Activated T-helper 2 cell treated with anti-CD3 and anti-CD28 coated beads, Interferon-gamma antibody, Interleukin-2, Interleukin-4, amounts not matched to agents 10 μg/mL and 5 μg/mL and 100 μg/mL, durations not matched to agents 14 hours and 24 hours and 36 hours (primary cell): Measurements from ENCODE around the gene CHIT1. TPM values are rescaled to one million over a fixed set of nuclear protein-coding genes. Genes with fewer than 3 reads are reported as not detected.

Experiments
- DNase-seq: peaks from one replicate; pipeline ENCODE4 v3.0.0; 2021; ENCODE audit warnings: low spot score
- H3K27ac Mint-ChIP-seq: one replicate; pipeline ENCODE4 v1.8.0; 2021; ENCODE audit warnings: mixed read lengths
- H3K27me3 Mint-ChIP-seq: one replicate; pipeline ENCODE4 v1.8.0; 2021; ENCODE audit warnings: low read depth, mixed read lengths
- H3K36me3 Mint-ChIP-seq: one replicate; pipeline ENCODE4 v1.8.0; 2021; ENCODE audit warnings: low read depth, mixed read lengths
- H3K4me1 Mint-ChIP-seq: one replicate; pipeline ENCODE4 v1.8.0; 2021; ENCODE audit warnings: low read depth, mixed read lengths
- H3K4me3 Mint-ChIP-seq: one replicate; pipeline ENCODE4 v1.8.0; 2021; ENCODE audit warnings: low read depth, mild to moderate bottlenecking, moderate library complexity, mixed read lengths
- H3K9me3 Mint-ChIP-seq: one replicate; pipeline ENCODE4 v1.8.0; 2021; ENCODE audit warnings: mixed read lengths
- intact Hi-C: fragments of 100-400 bp; cut with micrococcal nuclease; formaldehyde crosslinking; loops from one replicate; pipeline ENCODE4 v1.15.1; 2023
- total RNA-seq: library from RNA; stranded (reverse); gene quantifications from 2 replicates; pipeline ENCODE4 v1.2.3, GENCODE V29; 2022

The CHIT1 gene
- total RNA-seq, 1 donor from 2014 or later, result 0.09 TPM

GRCh38 chr1:203207751-203208150 lies 21.7 kb downstream of the CHIT1 start:
- Mint-ChIP-seq H3K9me3 (no peaks in the 10 kb centered on the region), H3K27me3 (peaks cover 22% of the 10 kb centered on the region), H3K4me1 (no peaks in the 10 kb centered on the region), H3K27ac (no peak overlapping the region), H3K4me3 (no peak overlapping the region), H3K36me3 (no peaks in the 10 kb centered on the region)
- intact Hi-C loops, result no loop called here
- no peak for DNase-seq

- H3K4me1 Mint-ChIP-seq, result no peaks in the 10 kb centered on the region
- H3K27ac Mint-ChIP-seq, result no peak overlapping the region
- H3K9me3 Mint-ChIP-seq, result no peaks in the 10 kb centered on the region
- intact Hi-C loops, result no loop called here
- H3K4me3 Mint-ChIP-seq, result no peak overlapping the region
- H3K36me3 Mint-ChIP-seq, result no peaks in the 10 kb centered on the region
- DNase-seq, result no peak
- H3K27me3 Mint-ChIP-seq, result peaks cover 19% of the 10 kb centered on the region
Observed at GRCh38 chr1:203206129-203206687, 23.3 kb downstream of the CHIT1 start.

- Mint-ChIP-seq H3K27me3 (peaks cover 25% of the 10 kb centered on the region), H3K4me3 (no peak overlapping the region), H3K27ac (no peak overlapping the region), H3K9me3 (no peaks in the 10 kb centered on the region), H3K36me3 (no peaks in the 10 kb centered on the region), H3K4me1 (no peaks in the 10 kb centered on the region)
- no peak for DNase-seq
- intact Hi-C loops, result no loop called here
Observed at GRCh38 chr1:203204756-203205155, 24.7 kb downstream of the CHIT1 start.

GRCh38 chr1:203202431-203203245 lies 26.8 kb downstream of the CHIT1 start:
- H3K9me3 Mint-ChIP-seq, result no peaks in the 10 kb centered on the region
- peaks cover 21% of the 10 kb centered on the region for H3K27me3 Mint-ChIP-seq
- no peaks in the 10 kb centered on the region for H3K4me1 Mint-ChIP-seq
- H3K27ac Mint-ChIP-seq, result no peak overlapping the region
- intact Hi-C loops, result no loop called here
- no peak for DNase-seq
- H3K4me3 Mint-ChIP-seq, result no peak overlapping the region
- no peaks in the 10 kb centered on the region for H3K36me3 Mint-ChIP-seq

GRCh38 chr1:203201516-203202205 lies 27.8 kb downstream of the CHIT1 start:
- H3K27me3 Mint-ChIP-seq, result peaks cover 22% of the 10 kb centered on the region
- no peaks in the 10 kb centered on the region for H3K4me1 Mint-ChIP-seq
- H3K4me3 Mint-ChIP-seq, result no peak overlapping the region
- intact Hi-C loops, result no loop called here
- no peak overlapping the region for H3K27ac Mint-ChIP-seq
- H3K9me3 Mint-ChIP-seq, result no peaks in the 10 kb centered on the region
- no peaks in the 10 kb centered on the region for H3K36me3 Mint-ChIP-seq
- DNase-seq, result no peak

- intact Hi-C loops, result no loop called here
- Mint-ChIP-seq H3K9me3 (no peaks in the 10 kb centered on the region), H3K4me1 (no peaks in the 10 kb centered on the region), H3K27ac (no peak overlapping the region), H3K36me3 (no peaks in the 10 kb centered on the region), H3K27me3 (peaks cover 22% of the 10 kb centered on the region), H3K4me3 (no peak overlapping the region)
- DNase-seq, result no peak
Observed at GRCh38 chr1:203200916-203201315, 28.6 kb downstream of the CHIT1 start.

GRCh38 chr1:203199816-203200571 lies 29.5 kb downstream of the CHIT1 start:
- DNase-seq, result no peak
- Mint-ChIP-seq H3K27ac (no peak overlapping the region), H3K4me3 (no peak overlapping the region), H3K4me1 (no peaks in the 10 kb centered on the region), H3K27me3 (peaks cover 22% of the 10 kb centered on the region), H3K36me3 (no peaks in the 10 kb centered on the region), H3K9me3 (no peaks in the 10 kb centered on the region)
- intact Hi-C loops, result no loop called here

- Mint-ChIP-seq H3K27me3 (peaks cover 21% of the 10 kb centered on the region), H3K4me3 (no peak overlapping the region), H3K9me3 (no peaks in the 10 kb centered on the region), H3K27ac (no peak overlapping the region), H3K36me3 (no peaks in the 10 kb centered on the region), H3K4me1 (no peaks in the 10 kb centered on the region)
- intact Hi-C loops, result no loop called here
- no peak for DNase-seq
Observed at GRCh38 chr1:203199481-203199815, 30.0 kb downstream of the CHIT1 start.

- intact Hi-C loops, result no loop called here
- Mint-ChIP-seq H3K9me3 (no peaks in the 10 kb centered on the region), H3K4me1 (no peaks in the 10 kb centered on the region), H3K4me3 (no peak overlapping the region), H3K27ac (no peak overlapping the region), H3K36me3 (no peaks in the 10 kb centered on the region), H3K27me3 (peaks cover 19% of the 10 kb centered on the region)
- no peak for DNase-seq
Observed at GRCh38 chr1:203199002-203199401, 30.5 kb downstream of the CHIT1 start.

GRCh38 chr1:203197625-203198024 lies 31.8 kb downstream of the CHIT1 start:
- intact Hi-C loops, result no loop called here
- H3K9me3 Mint-ChIP-seq, result no peaks in the 10 kb centered on the region
- H3K36me3 Mint-ChIP-seq, result no peaks in the 10 kb centered on the region
- H3K27ac Mint-ChIP-seq, result no peak overlapping the region
- H3K27me3 Mint-ChIP-seq, result peaks cover 12% of the 10 kb centered on the region
- no peak overlapping the region for H3K4me3 Mint-ChIP-seq
- no peak for DNase-seq
- H3K4me1 Mint-ChIP-seq, result no peaks in the 10 kb centered on the region

- H3K4me1 Mint-ChIP-seq, result no peaks in the 10 kb centered on the region
- no peak for DNase-seq
- no peak overlapping the region for H3K4me3 Mint-ChIP-seq
- H3K9me3 Mint-ChIP-seq, result no peaks in the 10 kb centered on the region
- H3K27me3 Mint-ChIP-seq, result peaks cover 15% of the 10 kb centered on the region
- no peak overlapping the region for H3K27ac Mint-ChIP-seq
- H3K36me3 Mint-ChIP-seq, result no peaks in the 10 kb centered on the region
- intact Hi-C loops, result no loop called here
Observed at GRCh38 chr1:203196371-203196770, 33.1 kb downstream of the CHIT1 start.

- peaks cover 22% of the 10 kb centered on the region for H3K27me3 Mint-ChIP-seq
- intact Hi-C loops, result no loop called here
- H3K4me1 Mint-ChIP-seq, result no peaks in the 10 kb centered on the region
- H3K9me3 Mint-ChIP-seq, result no peaks in the 10 kb centered on the region
- no peak for DNase-seq
- no peak overlapping the region for H3K4me3 Mint-ChIP-seq
- H3K27ac Mint-ChIP-seq, result no peak overlapping the region
- no peaks in the 10 kb centered on the region for H3K36me3 Mint-ChIP-seq
Observed at GRCh38 chr1:203190949-203191348, 38.5 kb downstream of the CHIT1 start.

GRCh38 chr1:203189951-203190352 lies 39.5 kb downstream of the CHIT1 start:
- no peaks in the 10 kb centered on the region for H3K36me3 Mint-ChIP-seq
- no peak overlapping the region for H3K27ac Mint-ChIP-seq
- no peaks in the 10 kb centered on the region for H3K4me1 Mint-ChIP-seq
- no peaks in the 10 kb centered on the region for H3K9me3 Mint-ChIP-seq
- no peak overlapping the region for H3K4me3 Mint-ChIP-seq
- intact Hi-C loops, result no loop called here
- peaks cover 22% of the 10 kb centered on the region for H3K27me3 Mint-ChIP-seq
- no peak for DNase-seq
